ENCODE measurements around the gene RSRC1.
"Not testable (repeated sequence)": the region's sequence is repeated elsewhere in the genome, so short reads cannot be mapped to it uniquely, and the experiment has no call there.

RSRC1 gene

GRCh38 chr3:158221426-158221825 lies 111.5 kb downstream of the RSRC1 start:
- H3K4me3 ChIP-seq (ENCODE audit: low read length): no peak overlapping the region
- no peak for TF ChIP-seq CTCF (conservative IDR thresholded peaks at IDR 0.05; ENCODE audit: low read depth, low read length)
- no peak for DNase-seq (ENCODE audit: low read depth)

GRCh38 chr3:158226429-158226828 lies 116.5 kb downstream of the RSRC1 start:
- no peak for DNase-seq (ENCODE audit: low read depth)
- no peak overlapping the region for H3K4me3 ChIP-seq (ENCODE audit: low read length)
- no peak for TF ChIP-seq CTCF (conservative IDR thresholded peaks at IDR 0.05; ENCODE audit: low read depth, low read length)

GRCh38 chr3:158228942-158229341 lies 119.1 kb downstream of the RSRC1 start:
- not testable (repeated sequence) for DNase-seq (ENCODE audit: low read depth); H3K4me3 ChIP-seq (ENCODE audit: low read length)

- TF ChIP-seq CTCF (conservative IDR thresholded peaks at IDR 0.05; ENCODE audit: low read depth, low read length): no peak
- no peak overlapping the region for H3K4me3 ChIP-seq (ENCODE audit: low read length)
- no peak for DNase-seq (ENCODE audit: low read depth)
Observed at GRCh38 chr3:158233791-158234190, 123.9 kb downstream of the RSRC1 start.

GRCh38 chr3:158244274-158244673 lies 134.4 kb downstream of the RSRC1 start:
- no peak for DNase-seq (ENCODE audit: low read depth)
- no peak for TF ChIP-seq CTCF (conservative IDR thresholded peaks at IDR 0.05; ENCODE audit: low read depth, low read length)
- H3K4me3 ChIP-seq (ENCODE audit: low read length): no peak overlapping the region

GRCh38 chr3:158247288-158247687 lies 137.4 kb downstream of the RSRC1 start:
- no peak for TF ChIP-seq CTCF (conservative IDR thresholded peaks at IDR 0.05; ENCODE audit: low read depth, low read length)
- DNase-seq (ENCODE audit: low read depth): no peak
- no peak overlapping the region for H3K4me3 ChIP-seq (ENCODE audit: low read length)

GRCh38 chr3:158248261-158248660 lies 138.4 kb downstream of the RSRC1 start:
- TF ChIP-seq CTCF (conservative IDR thresholded peaks at IDR 0.05; ENCODE audit: low read depth, low read length): no peak
- H3K4me3 ChIP-seq (ENCODE audit: low read length): no peak overlapping the region
- no peak for DNase-seq (ENCODE audit: low read depth)

- H3K4me3 ChIP-seq (ENCODE audit: low read length): no peak overlapping the region
- no peak for TF ChIP-seq CTCF (conservative IDR thresholded peaks at IDR 0.05; ENCODE audit: low read depth, low read length)
- no peak for DNase-seq (ENCODE audit: low read depth)
Observed at GRCh38 chr3:158249183-158249582, 139.3 kb downstream of the RSRC1 start.

Data from retinal pigment epithelial cell (primary cell).